Placental pericyte (primary cell): ENCODE data around the gene KRTAP8-1. TPM values are rescaled to one million over a fixed set of nuclear protein-coding genes. Genes with fewer than 3 reads are reported as not detected.

Experiments used
- small RNA-seq: library from RNA; depleted of rRNA; stranded (forward); fragments of <200 nt; gene quantifications from one replicate; pipeline ENCODE3, GENCODE V24; 2012; ENCODE audit warnings: low replicate concordance
- total RNA-seq: library from RNA; depleted of rRNA; stranded (reverse); fragments of >200 nt; gene quantifications from 2 replicates; pipeline ENCODE4 v1.2.3, GENCODE V29; 2012

Gene KRTAP8-1
- not detected in 2 replicates for total RNA-seq

DNA sequence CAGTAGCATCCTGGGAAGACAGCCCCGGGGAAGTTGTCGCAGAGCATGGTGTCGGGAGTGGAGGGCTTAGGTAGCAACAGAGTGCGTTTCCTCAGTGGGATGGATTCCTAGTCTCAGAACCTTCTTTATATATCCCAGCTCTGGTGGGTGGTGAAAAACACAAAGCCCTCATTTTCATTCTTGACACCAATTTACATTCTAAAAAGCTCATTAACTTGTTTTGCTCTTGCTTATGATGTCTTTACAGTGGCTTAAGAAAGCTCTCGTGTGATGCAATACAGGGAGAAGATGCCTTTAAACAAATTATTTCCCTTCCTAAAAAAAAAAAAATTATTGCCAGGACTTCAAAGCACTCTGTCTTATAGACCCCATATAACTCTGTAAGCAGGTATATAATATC lies at the start of gene KRTAP8-1:
TSS of gene KRTAP8-1 (minus strand) at position 101 of the 400 bp plus-strand sequence. CDS start at position 47, 54 bp downstream.

GRCh38 chr21:30829659-30830058 lies 16.6 kb upstream of the KRTAP8-1 start, which contains the start of gene KRTAP7-1:
TSS of gene KRTAP7-1 (minus strand) at chr21:30829759. CDS start at chr21:30829698, 61 bp downstream.

Small RNA genes within 50 kb of the gene (small RNA-seq; reads per million reads assigned to genes)
- not detected for gene AP000244.1
- gene KRTAP8-2P: not detected
- gene KRTAP8-3P: not detected

Other genes with a start within 250 kb of the KRTAP8-1 start
- gene KRTAP22-2, start 222.9 kb downstream of the KRTAP8-1 start, total RNA-seq: not detected in 2 replicates
- gene KRTAP6-3, start 220.8 kb downstream of the KRTAP8-1 start, total RNA-seq: not detected in 2 replicates
- gene KRTAP6-2, start 214.4 kb downstream of the KRTAP8-1 start, total RNA-seq: not detected in 2 replicates
- gene KRTAP22-1, start 212.2 kb downstream of the KRTAP8-1 start, total RNA-seq: not detected in 2 replicates
- not detected in 2 replicates for gene KRTAP6-1, start 199.3 kb downstream of the KRTAP8-1 start, total RNA-seq
- not detected in 2 replicates for gene KRTAP20-1, start 196.8 kb downstream of the KRTAP8-1 start, total RNA-seq
- not detected in 2 replicates for gene KRTAP20-4, start 192.6 kb downstream of the KRTAP8-1 start, total RNA-seq
- not detected in 2 replicates for gene KRTAP20-2, start 178.1 kb downstream of the KRTAP8-1 start, total RNA-seq
- not detected in 2 replicates for gene KRTAP20-3, start 170.4 kb downstream of the KRTAP8-1 start, total RNA-seq
- gene KRTAP21-3, start 94.5 kb downstream of the KRTAP8-1 start, total RNA-seq: not detected in 2 replicates
- gene KRTAP21-2, start 66.0 kb downstream of the KRTAP8-1 start, total RNA-seq: not detected in 2 replicates
- gene KRTAP21-1, start 57.8 kb downstream of the KRTAP8-1 start, total RNA-seq: not detected in 2 replicates
- not detected in 2 replicates for gene KRTAP7-1, start 16.5 kb upstream of the KRTAP8-1 start, total RNA-seq
- gene KRTAP11-1, start 68.3 kb upstream of the KRTAP8-1 start, total RNA-seq: not detected in 2 replicates
- gene KRTAP19-8, start 225.2 kb upstream of the KRTAP8-1 start, total RNA-seq: not detected in 2 replicates